Measurements from ENCODE around the gene SHH. TPM values are rescaled to one million over a fixed set of nuclear protein-coding genes. Genes with fewer than 3 reads are reported as not detected.
A peak's percentile ranks its signal among the peaks of the same experiment; 100 is the strongest.

Gene SHH
- total and polyA plus RNA-seq, 4 donors = 0.10 to 0.25 TPM; not detected in 2

- no peaks in the 10 kb centered on the region for H3K36me3 ChIP-seq (ENCODE audit: control insufficient read depth in 1 of 2, insufficient read depth in 2 of 2, low read length in 1 of 2)
- no peaks in the 10 kb centered on the region for H3K27me3 ChIP-seq (ENCODE audit: control insufficient read depth in 1 of 2, insufficient read depth in 2 of 2, low read length in 1 of 2)
- H3K4me3 ChIP-seq (ENCODE audit: low read length in 2 of 2) = no peak overlapping the region
- DNase-seq (peak in 1 of 2 donors; percentile 37), ATAC-seq (ENCODE audit: low FRiP score) (peak; percentile 8)
- WGBS, 2 donors = 84 to 86% methylated on average over 5 of the region's 5 CpGs
- intact Hi-C loops (cut with DNase I) = no loop called here
- no peak overlapping the region for H3K27ac ChIP-seq (ENCODE audit: low read depth in 1 of 2, low read length in 2 of 2)
- H3K9me3 ChIP-seq (ENCODE audit: control insufficient read depth, low read length) = no peaks in the 10 kb centered on the region
- no peaks in the 10 kb centered on the region for H3K4me1 ChIP-seq (ENCODE audit: control insufficient read depth in 1 of 2, insufficient read depth in 2 of 2, low read length in 2 of 2)
Observed at GRCh38 chr7:155851892-155852291, 39.6 kb upstream of the SHH start.

DNA sequence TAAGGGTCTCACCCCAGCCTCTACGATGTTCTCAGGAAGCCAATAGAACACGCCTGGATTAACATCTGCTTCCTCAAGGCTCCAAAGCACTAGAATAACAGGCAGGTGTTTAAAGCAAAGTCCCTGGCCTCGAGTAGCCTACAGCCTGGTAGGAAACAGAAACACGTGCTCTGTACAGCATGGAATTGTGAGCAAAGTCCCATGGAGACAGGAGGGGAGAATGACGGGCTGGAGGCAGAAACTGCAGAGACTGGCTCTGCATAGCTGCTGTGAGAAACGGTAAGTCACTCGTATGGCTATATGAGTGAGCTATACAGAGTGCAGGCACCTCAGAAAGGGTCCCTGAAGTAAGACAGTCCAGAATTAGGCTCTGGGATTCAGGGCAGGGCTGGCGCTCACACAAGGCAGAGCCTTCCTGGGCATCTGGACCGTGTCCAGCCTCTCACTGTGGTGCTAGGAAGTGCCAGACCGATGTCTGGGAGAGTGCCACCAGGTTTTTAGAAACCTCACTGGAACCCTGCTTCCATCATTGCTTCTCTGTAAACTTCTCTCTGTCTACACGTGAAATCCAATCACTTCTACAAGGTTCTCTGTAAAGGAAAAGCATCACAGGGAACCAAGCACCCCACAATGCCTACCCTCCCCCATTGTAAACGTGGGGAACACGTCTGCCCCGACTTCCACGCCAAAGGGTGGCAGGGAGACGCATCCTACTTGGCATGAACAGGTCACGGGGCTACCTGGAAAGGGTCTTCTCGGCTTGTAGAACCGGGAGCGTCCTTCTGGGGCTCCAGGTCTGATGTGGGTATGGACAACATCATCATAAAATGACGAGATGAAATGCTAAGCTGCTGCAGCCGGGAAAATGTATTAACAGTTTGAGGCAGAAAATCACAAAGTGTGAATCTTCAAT, 38.8 kb upstream of the SHH start:
- ATAC-seq (ENCODE audit: low FRiP score) = no peak
- 66 to 74% methylated on average over 22 of the region's 22 CpGs for WGBS, 2 donors

DNA sequence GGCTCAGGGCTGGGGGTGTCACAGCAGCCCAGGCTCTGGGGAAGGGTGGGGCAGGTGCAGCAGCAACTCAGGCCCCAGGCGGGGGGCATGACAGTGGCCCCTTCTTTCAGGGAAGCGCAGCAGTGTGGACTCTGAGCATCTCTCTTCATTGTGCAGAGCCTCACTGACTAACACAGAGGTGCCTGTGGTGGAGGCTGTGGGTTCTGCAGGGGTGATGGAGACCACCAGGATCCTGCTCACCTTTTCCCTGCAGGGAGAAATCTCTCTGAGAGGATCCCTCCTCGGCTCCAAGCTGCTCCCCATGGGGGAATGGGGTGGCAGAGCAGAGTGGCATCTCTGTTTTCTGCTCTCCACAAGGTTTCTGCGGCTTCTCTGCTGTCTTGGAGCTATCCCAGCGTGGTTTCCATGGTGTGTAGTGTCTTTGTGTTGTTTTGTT, 37.8 kb upstream of the SHH start:
- no peak overlapping the region for H3K27ac ChIP-seq (ENCODE audit: low read depth in 1 of 2, low read length in 2 of 2)
- no peak for ATAC-seq (ENCODE audit: low FRiP score)
- no peak overlapping the region for H3K4me3 ChIP-seq (ENCODE audit: low read length in 2 of 2)
- WGBS, 2 donors = 74 to 79% methylated on average over 5 of the region's 5 CpGs
- H3K27me3 ChIP-seq (ENCODE audit: control insufficient read depth in 1 of 2, insufficient read depth in 2 of 2, low read length in 1 of 2) = no peaks in the 10 kb centered on the region
- H3K4me1 ChIP-seq (ENCODE audit: control insufficient read depth in 1 of 2, insufficient read depth in 2 of 2, low read length in 2 of 2) = no peaks in the 10 kb centered on the region
- no peaks in the 10 kb centered on the region for H3K36me3 ChIP-seq (ENCODE audit: control insufficient read depth in 1 of 2, insufficient read depth in 2 of 2, low read length in 1 of 2)
- intact Hi-C loops (cut with DNase I) = no loop called here
- DNase-seq = peak in 1 of 2 donors; percentile 67
- no peaks in the 10 kb centered on the region for H3K9me3 ChIP-seq (ENCODE audit: control insufficient read depth, low read length)

More for the DNA sequence above, 38.8 kb upstream of the SHH start:
- H3K9me3 ChIP-seq (ENCODE audit: control insufficient read depth, low read length) = no peaks in the 10 kb centered on the region
- H3K4me3 ChIP-seq (ENCODE audit: low read length in 2 of 2) = no peak overlapping the region
- H3K4me1 ChIP-seq (ENCODE audit: control insufficient read depth in 1 of 2, insufficient read depth in 2 of 2, low read length in 2 of 2) = no peaks in the 10 kb centered on the region
- no peak overlapping the region for H3K27ac ChIP-seq (ENCODE audit: low read depth in 1 of 2, low read length in 2 of 2)
- no peaks in the 10 kb centered on the region for H3K27me3 ChIP-seq (ENCODE audit: control insufficient read depth in 1 of 2, insufficient read depth in 2 of 2, low read length in 1 of 2)
- intact Hi-C loops (cut with DNase I) = no loop called here
- no peaks in the 10 kb centered on the region for H3K36me3 ChIP-seq (ENCODE audit: control insufficient read depth in 1 of 2, insufficient read depth in 2 of 2, low read length in 1 of 2)
- DNase-seq = peak in 1 of 2 donors; percentile 10

DNA sequence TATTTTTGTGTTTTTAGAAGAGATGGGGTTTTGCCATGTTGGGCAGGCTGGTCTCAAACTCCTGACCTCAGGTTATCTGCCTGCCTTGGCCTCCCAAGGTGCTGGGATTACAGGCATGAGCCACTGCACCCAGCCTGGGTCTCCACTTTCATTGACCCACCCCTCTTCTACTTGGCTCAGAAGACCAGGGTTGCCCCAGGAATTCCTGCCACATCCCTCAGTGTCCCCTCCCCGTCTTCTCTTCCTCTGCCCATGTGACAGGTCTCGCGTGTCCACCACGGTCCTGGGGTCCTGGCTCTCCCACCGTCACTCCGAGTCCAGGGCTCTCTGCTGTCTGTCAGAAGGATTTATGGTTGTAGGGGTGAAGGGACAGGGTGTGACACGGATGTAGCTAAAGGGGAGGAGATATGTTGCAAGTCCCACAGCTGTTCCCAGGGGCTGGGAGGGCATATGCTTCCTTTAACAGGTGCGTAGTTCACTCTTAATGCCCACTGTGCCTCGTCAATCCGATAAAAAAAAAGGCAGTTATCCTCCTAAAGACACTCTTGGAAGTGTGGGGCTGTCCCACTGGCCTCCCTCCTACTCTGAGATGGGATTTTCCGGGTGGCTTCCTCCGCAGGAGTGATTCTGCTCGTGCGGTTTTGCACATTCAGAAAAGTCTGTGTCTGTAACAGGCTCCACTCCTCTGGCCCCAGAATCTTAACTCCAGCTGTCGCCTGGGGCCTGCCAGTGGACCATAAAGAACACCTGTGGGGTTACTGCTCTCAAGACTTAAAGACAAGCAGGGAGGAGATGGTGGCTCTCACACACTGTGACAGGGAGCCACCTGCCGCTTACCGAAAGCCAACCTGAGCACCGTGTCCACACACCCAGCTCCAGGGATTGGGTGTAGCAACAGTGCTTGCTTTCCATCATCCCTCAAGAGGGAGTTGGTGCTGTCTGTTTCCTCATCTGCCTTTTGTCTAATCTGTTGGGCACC, 36.7 kb upstream of the SHH start:
- ATAC-seq (ENCODE audit: low FRiP score) = no peak
- H3K9me3 ChIP-seq (ENCODE audit: control insufficient read depth, low read length) = no peaks in the 10 kb centered on the region
- 63 to 66% methylated on average over 18 of the region's 18 CpGs for WGBS, 2 donors
- H3K4me3 ChIP-seq (ENCODE audit: low read length in 2 of 2) = no peak overlapping the region
- intact Hi-C loops (cut with DNase I) = no loop called here
- H3K27ac ChIP-seq (ENCODE audit: low read depth in 1 of 2, low read length in 2 of 2) = no peak overlapping the region
- no peaks in the 10 kb centered on the region for H3K36me3 ChIP-seq (ENCODE audit: control insufficient read depth in 1 of 2, insufficient read depth in 2 of 2, low read length in 1 of 2)
- peak in 1 of 2 donors; percentile 36 for DNase-seq
- no peaks in the 10 kb centered on the region for H3K27me3 ChIP-seq (ENCODE audit: control insufficient read depth in 1 of 2, insufficient read depth in 2 of 2, low read length in 1 of 2)
- H3K4me1 ChIP-seq (ENCODE audit: control insufficient read depth in 1 of 2, insufficient read depth in 2 of 2, low read length in 2 of 2) = no peaks in the 10 kb centered on the region

- Histone ChIP-seq H3K4me3 (ENCODE audit: low read length in 2 of 2) (no peak overlapping the region), H3K27me3 (ENCODE audit: control insufficient read depth in 1 of 2, insufficient read depth in 2 of 2, low read length in 1 of 2) (no peaks in the 10 kb centered on the region), H3K9me3 (ENCODE audit: control insufficient read depth, low read length) (no peaks in the 10 kb centered on the region), H3K27ac (ENCODE audit: low read depth in 1 of 2, low read length in 2 of 2) (no peak overlapping the region), H3K36me3 (ENCODE audit: control insufficient read depth in 1 of 2, insufficient read depth in 2 of 2, low read length in 1 of 2) (no peaks in the 10 kb centered on the region), H3K4me1 (ENCODE audit: control insufficient read depth in 1 of 2, insufficient read depth in 2 of 2, low read length in 2 of 2) (no peaks in the 10 kb centered on the region)
- intact Hi-C loops (cut with DNase I) = no loop called here
- WGBS, 2 donors = 73 to 76% methylated on average over 18 of the region's 18 CpGs
- peak in 1 of 2 donors; percentile 58 for DNase-seq
- ATAC-seq (ENCODE audit: low FRiP score) = no peak
Observed at GRCh38 chr7:155847821-155848435, 35.7 kb upstream of the SHH start.

- WGBS, 2 donors = 84% methylated on average over 15 of the region's 15 CpGs
- no peak overlapping the region for H3K27ac ChIP-seq (ENCODE audit: low read depth in 1 of 2, low read length in 2 of 2)
- no peak for ATAC-seq (ENCODE audit: low FRiP score)
- H3K36me3 ChIP-seq (ENCODE audit: control insufficient read depth in 1 of 2, insufficient read depth in 2 of 2, low read length in 1 of 2) = no peaks in the 10 kb centered on the region
- no peak overlapping the region for H3K4me3 ChIP-seq (ENCODE audit: low read length in 2 of 2)
- no peaks in the 10 kb centered on the region for H3K27me3 ChIP-seq (ENCODE audit: control insufficient read depth in 1 of 2, insufficient read depth in 2 of 2, low read length in 1 of 2)
- intact Hi-C loops (cut with DNase I) = no loop called here
- no peaks in the 10 kb centered on the region for H3K9me3 ChIP-seq (ENCODE audit: control insufficient read depth, low read length)
- H3K4me1 ChIP-seq (ENCODE audit: control insufficient read depth in 1 of 2, insufficient read depth in 2 of 2, low read length in 2 of 2) = no peaks in the 10 kb centered on the region
- DNase-seq = peak in 1 of 2 donors; percentile 28
Observed at GRCh38 chr7:155846936-155847335, 34.7 kb upstream of the SHH start.

DNA sequence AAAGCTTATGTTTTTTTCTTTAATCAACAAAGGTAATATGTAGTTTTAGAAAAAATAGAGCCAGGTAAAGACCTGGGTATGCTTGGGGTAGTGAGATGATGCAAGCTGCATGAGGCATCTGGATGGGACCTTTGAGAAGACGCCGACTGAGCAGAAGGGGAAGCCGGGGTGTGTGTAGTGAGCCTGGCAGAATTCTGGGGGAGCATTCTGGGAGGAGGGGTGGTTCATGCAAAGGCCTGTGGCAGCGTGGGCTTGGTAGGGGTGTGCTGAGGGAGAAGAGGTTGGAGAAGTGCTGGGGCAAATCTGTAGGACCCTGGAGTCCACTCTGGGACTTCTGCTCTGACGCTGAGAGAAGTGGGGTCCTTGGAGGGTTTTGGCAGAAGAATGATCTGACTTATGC, 33.9 kb upstream of the SHH start:
- Histone ChIP-seq H3K9me3 (ENCODE audit: control insufficient read depth, low read length) (no peaks in the 10 kb centered on the region), H3K36me3 (ENCODE audit: control insufficient read depth in 1 of 2, insufficient read depth in 2 of 2, low read length in 1 of 2) (no peaks in the 10 kb centered on the region), H3K27me3 (ENCODE audit: control insufficient read depth in 1 of 2, insufficient read depth in 2 of 2, low read length in 1 of 2) (no peaks in the 10 kb centered on the region), H3K27ac (ENCODE audit: low read depth in 1 of 2, low read length in 2 of 2) (no peak overlapping the region), H3K4me1 (ENCODE audit: control insufficient read depth in 1 of 2, insufficient read depth in 2 of 2, low read length in 2 of 2) (no peaks in the 10 kb centered on the region), H3K4me3 (ENCODE audit: low read length in 2 of 2) (no peak overlapping the region)
- WGBS, 2 donors = 80 to 81% methylated on average over 5 of the region's 5 CpGs
- no peak for ATAC-seq (ENCODE audit: low FRiP score)
- DNase-seq = peak in 1 of 2 donors; percentile 64
- intact Hi-C loops (cut with DNase I) = no loop called here

DNA sequence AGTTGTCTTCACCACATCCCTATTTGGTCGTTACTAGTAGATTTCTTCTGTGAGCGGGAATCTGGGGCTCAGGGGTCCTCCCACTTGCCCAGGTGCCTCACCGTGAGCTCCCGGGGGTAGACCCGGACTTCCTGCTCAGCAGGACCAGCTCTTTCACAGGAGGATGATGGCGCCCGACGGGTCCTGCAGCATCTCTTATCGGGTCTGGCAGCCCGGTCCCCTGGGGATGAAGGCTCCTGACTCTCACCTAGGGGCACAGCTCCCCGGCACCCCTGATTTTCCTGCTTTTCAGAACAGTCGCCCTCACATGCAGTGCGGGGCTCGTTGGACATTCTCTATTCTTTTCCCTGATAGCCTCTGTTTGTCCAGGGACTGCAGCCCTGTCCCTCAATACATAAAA, 33.0 kb upstream of the SHH start:
- DNase-seq = peak in 1 of 2 donors; percentile 36
- WGBS, 2 donors = 88% methylated on average over 14 of the region's 14 CpGs

More for the DNA sequence above, 33.0 kb upstream of the SHH start:
- ATAC-seq (ENCODE audit: low FRiP score) = no peak
- Histone ChIP-seq H3K4me3 (ENCODE audit: low read length in 2 of 2) (no peak overlapping the region), H3K36me3 (ENCODE audit: control insufficient read depth in 1 of 2, insufficient read depth in 2 of 2, low read length in 1 of 2) (no peaks in the 10 kb centered on the region), H3K27ac (ENCODE audit: low read depth in 1 of 2, low read length in 2 of 2) (no peak overlapping the region), H3K27me3 (ENCODE audit: control insufficient read depth in 1 of 2, insufficient read depth in 2 of 2, low read length in 1 of 2) (no peaks in the 10 kb centered on the region), H3K4me1 (ENCODE audit: control insufficient read depth in 1 of 2, insufficient read depth in 2 of 2, low read length in 2 of 2) (no peaks in the 10 kb centered on the region), H3K9me3 (ENCODE audit: control insufficient read depth, low read length) (no peaks in the 10 kb centered on the region)
- intact Hi-C loops (cut with DNase I) = no loop called here

Data from aorta (tissue), 5 donors.